Kidney epithelial cell (primary cell): ENCODE measurements around the gene SEMA6A. TPM values are rescaled to one million over a fixed set of nuclear protein-coding genes. Genes with fewer than 3 reads are reported as not detected.

ENCODE experiments used
- DNase-seq: peaks from one replicate; pipeline ENCODE4 v3.0.0-alpha.2; 2010; ENCODE audit warnings: low read depth
- H3K27me3 ChIP-seq: 2 replicates; pipeline ENCODE4 v1.6.0; 2011; ENCODE audit warnings: low read length; ENCODE audit not compliant: control insufficient read depth, insufficient read depth
- H3K36me3 ChIP-seq: 2 replicates; pipeline ENCODE4 v1.5.1; 2011; ENCODE audit warnings: low read length; ENCODE audit not compliant: control insufficient read depth, insufficient read depth
- H3K4me3 ChIP-seq: 2 replicates; pipeline ENCODE4 v1.5.1; 2011; ENCODE audit warnings: low read depth, mild to moderate bottlenecking, control low read depth, low read length
- CTCF ChIP-seq: IDR thresholded peaks from 2 replicates; pipeline ENCODE4 v1.5.1; 2011; ENCODE audit warnings: mild to moderate bottlenecking, moderate library complexity, low read length, control low read depth, inconsistent platforms; ENCODE audit not compliant: insufficient read depth, poor library complexity, severe bottlenecking
- total RNA-seq: library from RNA; depleted of rRNA; stranded (reverse); fragments of >200 nt; gene quantifications from 2 replicates; pipeline ENCODE4 v1.2.3, GENCODE V29; 2015

The SEMA6A gene
- total RNA-seq, 1 donor from 2014 or later = 6.3 TPM

GRCh38 chr5:116516021-116516420, 58.6 kb downstream of the SEMA6A start:
- H3K27me3 ChIP-seq = no peaks in the 10 kb centered on the region
- TF ChIP-seq CTCF = no peak

GRCh38 chr5:116514421-116514970, 60.1 kb downstream of the SEMA6A start:
- Histone ChIP-seq H3K36me3 (no peaks in the 10 kb centered on the region), H3K4me3 (no peak overlapping the region), H3K27me3 (no peaks in the 10 kb centered on the region)
- no peak for DNase-seq
- no peak for TF ChIP-seq CTCF

More at GRCh38 chr5:116516021-116516420, 58.6 kb downstream of the SEMA6A start:
- H3K4me3 ChIP-seq = no peak overlapping the region
- H3K36me3 ChIP-seq = no peaks in the 10 kb centered on the region
- no peak for DNase-seq

- Histone ChIP-seq H3K36me3 (no peaks in the 10 kb centered on the region), H3K27me3 (no peaks in the 10 kb centered on the region), H3K4me3 (no peak overlapping the region)
- no peak for DNase-seq
- no peak for TF ChIP-seq CTCF
Measured at GRCh38 chr5:116510517-116510916, 64.1 kb downstream of the SEMA6A start.

- no peak for TF ChIP-seq CTCF
- no peak overlapping the region for H3K4me3 ChIP-seq
- no peaks in the 10 kb centered on the region for H3K27me3 ChIP-seq
- no peaks in the 10 kb centered on the region for H3K36me3 ChIP-seq
- no peak for DNase-seq
Measured at GRCh38 chr5:116509483-116510244, 65.0 kb downstream of the SEMA6A start.

- H3K36me3 ChIP-seq = no peaks in the 10 kb centered on the region
- H3K4me3 ChIP-seq = no peak overlapping the region
- DNase-seq = no peak
- H3K27me3 ChIP-seq = no peaks in the 10 kb centered on the region
- no peak for TF ChIP-seq CTCF
Measured at GRCh38 chr5:116508835-116509234, 65.8 kb downstream of the SEMA6A start.
